Measurements from ENCODE around the gene TEX48.

GRCh38 chr9:114678130-114678529 lies 3.9 kb downstream of the TEX48 start:
- TF ChIP-seq GATA2 (IDR thresholded peaks at IDR 0.05; ENCODE audit: low read depth, low read length): no peak
- no peak for TF ChIP-seq GATA3 (IDR thresholded peaks at IDR 0.05; ENCODE audit: low read depth, low read length)
